Ecto neural progenitor cell (in vitro differentiated cells): Measurements from ENCODE around the gene ZNF580.

ENCODE experiments used
- DNase-seq: peaks from one replicate; pipeline ENCODE4 v3.0.0-alpha.2; 2018; ENCODE audit warnings: low spot score

The ZNF580 gene

DNA sequence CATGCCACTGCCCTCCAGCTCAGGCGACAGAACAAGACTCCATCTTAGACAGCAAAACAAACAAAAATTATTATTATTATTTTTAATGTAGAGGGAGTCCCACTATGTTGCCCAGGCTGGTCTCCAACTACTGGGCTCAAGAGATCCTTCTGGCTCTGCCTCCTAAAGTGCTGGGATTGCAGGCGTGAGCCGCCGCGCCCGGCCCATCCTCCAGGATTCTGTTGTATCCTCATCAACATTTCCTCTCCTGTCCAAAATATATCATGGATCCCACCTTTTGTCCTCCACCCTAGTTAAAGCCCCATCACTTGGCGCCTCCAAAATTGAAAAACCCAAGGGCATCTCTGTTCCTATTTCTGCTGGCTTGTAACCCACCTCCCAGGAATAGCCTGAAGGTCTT lies 17.7 kb upstream of the ZNF580 start:
- DNase-seq = no peak

DNA sequence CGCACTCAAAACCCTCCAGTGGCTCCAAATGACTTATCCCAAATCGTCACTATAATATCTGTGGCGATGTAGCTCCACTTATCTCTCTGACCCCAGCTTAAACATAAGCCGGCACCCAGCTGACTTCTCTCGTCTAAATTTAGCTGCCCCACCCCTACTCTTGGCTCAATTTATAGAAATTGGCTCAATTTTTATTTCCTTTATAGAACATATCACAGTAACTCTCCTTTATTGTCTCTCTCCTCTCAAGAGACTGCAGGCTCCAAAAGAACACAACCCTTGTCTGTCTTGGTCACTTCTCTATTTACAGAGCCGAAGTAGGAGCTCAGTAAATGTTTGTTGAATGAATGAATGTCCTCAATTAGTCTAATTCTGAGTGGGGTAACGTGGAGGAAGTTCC lies 17.2 kb upstream of the ZNF580 start:
- DNase-seq = no peak

DNA sequence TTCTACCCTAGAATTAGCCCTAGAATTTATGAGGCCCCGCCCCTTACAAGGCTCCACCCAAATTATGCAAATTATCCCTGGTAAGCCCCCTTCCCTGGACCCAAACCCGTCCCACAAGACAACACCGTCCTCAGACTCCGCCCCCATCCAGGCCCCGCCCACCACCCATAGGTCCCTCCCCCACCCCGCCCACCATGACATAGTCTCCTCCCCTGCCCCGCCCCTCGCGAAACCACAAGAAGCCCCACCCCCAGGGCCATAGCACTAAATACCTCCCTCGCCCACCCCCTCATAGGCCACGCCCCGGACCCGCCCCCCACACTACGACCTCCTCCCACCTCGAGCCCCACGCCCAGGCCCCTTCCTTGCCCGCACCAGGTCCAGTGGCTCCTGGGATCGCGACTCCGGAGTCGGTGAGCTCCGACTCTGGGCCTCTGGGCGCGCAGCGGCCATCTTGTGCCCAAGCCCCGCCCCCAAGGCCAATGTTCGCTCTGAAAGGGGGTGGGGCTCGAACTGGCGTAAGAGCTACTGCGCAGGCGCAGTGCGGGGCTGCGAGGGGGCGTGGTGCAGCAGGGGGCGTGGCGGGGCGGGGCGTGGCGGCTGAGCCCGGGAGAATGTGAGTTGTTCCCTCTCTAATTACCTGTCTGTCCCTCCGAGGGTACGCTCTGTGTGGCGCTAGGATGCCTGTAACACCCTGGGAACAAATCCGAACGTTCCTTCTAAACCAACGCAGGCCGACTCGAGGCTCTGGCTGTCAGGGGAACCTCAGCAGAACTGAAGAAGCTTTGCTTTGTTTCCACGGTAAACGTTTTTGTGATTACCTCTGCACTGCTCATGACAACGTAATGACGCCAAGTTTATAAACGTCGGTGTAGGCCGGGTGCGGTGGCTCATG lies 16.4 kb upstream of the ZNF580 start, which contains the start of gene ZNF784:
Gene ZNF784, minus strand, starts transcription at position 458 of the 895 bp plus-strand sequence. Its CDS starts 5 bp downstream, at position 453.
- peak; percentile 98 for DNase-seq

DNA sequence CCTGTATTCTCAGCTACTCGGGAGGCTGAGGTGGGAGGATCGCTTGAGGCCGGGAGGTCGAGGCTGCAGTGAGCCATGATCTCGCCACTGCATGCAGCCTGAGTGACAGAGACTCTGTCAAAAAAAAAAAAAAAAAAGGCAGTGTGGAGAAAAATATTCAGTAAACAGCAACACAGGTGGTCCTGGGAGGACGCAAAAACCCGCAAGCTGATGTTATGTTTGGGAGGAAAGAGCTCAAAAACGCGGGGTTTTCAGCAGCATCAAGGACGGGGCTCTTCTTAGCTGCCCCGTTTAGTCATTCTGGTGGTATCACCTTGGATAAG lies 15.8 kb upstream of the ZNF580 start:
- DNase-seq = no peak

DNA sequence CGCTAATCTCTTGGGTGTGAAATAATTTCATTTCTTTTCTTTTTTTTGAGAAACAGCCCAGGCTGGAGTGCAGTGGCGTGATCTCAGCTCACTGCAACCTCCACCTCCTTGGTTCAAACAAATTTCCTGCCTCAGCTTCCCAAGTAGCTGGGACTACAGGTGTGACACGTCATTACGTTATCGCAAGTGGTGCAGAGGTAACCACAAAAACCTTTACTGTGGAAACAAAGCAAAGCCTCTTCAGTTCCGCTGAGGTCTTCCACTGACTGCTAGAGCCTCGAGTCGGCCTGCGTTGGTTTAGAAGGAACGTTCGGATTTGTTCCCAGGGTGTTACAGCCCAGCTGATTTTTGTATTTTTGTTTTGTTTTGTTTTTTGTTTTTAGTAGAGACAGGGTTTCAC lies 14.5 kb upstream of the ZNF580 start:
- DNase-seq = no peak

DNA sequence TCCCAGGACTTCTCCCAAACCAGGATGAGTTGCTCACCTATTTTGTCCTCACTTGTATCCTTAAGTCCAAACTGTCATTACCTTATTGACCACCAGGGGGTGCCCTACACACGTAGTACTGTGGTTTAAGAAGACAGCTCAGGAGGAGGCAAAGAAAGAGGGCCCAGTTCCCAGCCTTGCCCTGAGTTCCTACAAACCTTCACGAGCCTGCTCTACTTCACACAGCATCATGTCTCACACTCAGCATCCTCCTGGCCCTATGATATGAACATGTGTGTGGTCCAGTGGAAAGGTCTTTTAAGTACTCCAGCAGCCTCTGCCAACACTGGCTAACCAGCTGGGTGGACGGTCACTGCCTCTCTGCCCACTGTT lies 8.4 kb upstream of the ZNF580 start:
- peak; percentile 86 for DNase-seq

DNA sequence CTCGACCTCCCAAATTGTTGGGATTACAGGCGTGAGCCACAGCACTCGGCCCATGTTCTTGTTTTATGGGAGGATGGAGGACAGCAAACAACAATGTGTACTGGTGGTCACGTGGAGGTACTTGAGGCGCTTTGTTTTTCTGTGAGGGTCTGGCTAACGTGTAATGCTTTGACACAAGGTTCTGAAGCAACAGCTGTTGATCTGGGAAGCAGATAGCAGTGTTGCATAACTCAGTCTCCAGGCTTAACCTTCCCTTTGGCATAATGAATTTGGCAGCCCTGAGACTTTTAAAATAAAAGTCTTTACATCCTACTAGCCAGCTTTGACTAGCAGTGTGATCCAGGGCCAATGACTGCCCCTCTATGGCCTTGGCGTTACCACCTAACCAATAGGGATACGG lies 6.9 kb upstream of the ZNF580 start:
- DNase-seq = no peak

DNA sequence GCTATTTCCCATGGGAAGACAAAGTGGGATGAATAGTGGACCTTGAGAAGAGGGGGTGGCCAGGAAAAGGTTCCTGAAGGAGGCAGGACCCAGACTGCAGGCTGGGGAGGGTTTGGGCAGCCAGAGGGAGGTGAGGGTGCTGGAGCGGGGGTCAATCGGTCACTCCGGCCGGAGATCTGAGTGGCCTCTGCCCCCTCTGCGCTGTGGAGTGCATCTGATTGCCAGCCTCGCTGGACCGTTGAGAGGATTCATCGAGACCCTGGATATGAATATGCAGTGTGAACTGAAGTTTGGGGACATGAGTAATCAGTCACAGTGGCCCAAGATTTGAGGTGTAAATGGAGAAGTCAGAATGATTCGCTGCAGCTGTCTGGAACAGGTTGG lies 5.5 kb upstream of the ZNF580 start:
- DNase-seq = no peak

DNA sequence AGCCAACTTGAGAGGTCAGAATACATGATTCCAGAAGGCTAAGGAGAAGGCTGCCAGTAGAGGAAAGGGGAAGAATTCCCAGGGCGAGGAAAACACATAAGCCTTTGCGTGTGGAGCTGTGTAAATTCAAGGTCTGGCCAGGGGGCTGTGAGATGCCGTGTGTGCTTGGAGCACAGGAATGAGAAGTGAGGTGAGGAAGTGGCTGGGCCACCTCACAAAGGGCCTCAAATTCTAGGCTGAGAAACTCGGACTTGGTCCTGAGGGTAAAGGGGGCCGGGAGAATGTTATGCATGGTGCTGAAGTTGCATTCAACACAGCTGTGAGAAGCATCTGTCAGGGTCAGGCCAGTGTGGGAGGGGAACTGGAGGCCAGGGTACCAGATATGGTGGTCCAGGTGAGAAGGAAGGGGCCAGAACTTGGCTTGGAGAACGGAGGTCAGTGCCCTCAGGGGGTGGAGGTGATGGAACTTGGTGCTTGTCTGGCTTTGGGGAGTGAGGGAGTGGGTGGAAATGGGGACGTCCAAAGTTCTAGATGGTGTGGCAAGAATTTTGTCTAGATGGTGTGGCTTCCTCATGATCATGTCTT lies 4.9 kb upstream of the ZNF580 start:
- DNase-seq = no peak

DNA sequence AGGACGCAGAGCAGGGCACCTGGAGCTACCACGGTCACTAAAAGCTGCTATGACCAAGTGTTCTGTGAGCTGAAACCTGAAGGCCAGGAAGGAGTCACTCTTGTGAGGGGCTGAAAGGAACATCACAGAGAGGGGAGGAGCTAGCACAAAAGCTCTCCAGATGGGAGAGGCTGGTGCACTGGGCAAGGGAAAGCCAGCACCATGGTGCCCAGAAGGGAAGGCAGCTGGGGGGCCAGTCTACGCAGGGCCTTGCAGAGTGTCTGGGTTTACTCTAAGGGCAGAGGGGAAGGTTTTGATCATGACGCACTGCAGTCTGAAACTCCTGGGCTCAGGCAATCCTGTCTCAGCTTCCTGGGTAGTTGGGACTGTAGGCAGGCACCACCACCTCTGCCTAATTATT lies 4.1 kb upstream of the ZNF580 start:
- DNase-seq = no peak

DNA sequence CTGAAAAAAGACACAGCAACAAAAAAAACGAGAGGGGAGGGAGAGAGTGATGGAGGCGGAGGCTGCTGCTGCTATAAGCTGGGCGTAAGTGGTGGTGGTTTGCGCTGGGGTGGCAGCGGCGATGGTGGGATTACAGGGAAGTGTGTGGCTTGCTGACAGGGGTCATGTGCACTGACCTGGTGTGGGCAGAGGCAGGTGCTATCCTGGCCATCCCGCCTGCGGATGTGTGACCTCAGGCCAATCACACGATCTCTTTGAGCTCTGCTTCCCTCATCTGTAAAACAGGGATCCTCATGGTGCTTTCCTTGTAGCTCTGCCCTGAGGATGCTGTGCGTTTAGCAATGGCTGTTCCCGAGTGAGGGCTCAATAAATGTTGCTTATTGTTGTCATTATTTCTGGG lies 3.3 kb upstream of the ZNF580 start:
- no peak for DNase-seq

DNA sequence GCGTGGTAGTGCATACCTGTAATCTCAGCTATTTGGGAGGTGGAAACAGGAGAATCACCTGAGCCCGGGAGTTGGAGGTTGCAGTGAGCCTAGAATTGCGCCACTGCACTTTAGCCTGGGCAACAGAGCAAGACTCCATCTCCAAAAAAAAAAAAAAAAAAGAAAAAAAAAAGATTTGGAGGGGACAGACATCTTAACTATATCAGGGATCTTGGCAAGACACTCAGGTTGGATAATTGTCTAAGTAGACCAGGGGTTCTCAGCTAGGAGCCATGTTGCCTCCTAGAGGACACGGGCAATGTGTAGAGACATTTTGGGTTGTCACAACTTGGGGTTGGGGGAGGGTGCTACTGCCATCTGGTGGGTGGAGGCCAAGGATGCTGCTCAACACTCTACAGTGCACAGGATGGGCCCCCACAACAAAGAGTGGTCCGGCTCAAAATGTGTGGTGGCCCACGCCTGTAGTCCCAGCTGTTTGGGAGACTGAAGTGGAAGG lies 1.9 kb upstream of the ZNF580 start:
- no peak for DNase-seq

DNA sequence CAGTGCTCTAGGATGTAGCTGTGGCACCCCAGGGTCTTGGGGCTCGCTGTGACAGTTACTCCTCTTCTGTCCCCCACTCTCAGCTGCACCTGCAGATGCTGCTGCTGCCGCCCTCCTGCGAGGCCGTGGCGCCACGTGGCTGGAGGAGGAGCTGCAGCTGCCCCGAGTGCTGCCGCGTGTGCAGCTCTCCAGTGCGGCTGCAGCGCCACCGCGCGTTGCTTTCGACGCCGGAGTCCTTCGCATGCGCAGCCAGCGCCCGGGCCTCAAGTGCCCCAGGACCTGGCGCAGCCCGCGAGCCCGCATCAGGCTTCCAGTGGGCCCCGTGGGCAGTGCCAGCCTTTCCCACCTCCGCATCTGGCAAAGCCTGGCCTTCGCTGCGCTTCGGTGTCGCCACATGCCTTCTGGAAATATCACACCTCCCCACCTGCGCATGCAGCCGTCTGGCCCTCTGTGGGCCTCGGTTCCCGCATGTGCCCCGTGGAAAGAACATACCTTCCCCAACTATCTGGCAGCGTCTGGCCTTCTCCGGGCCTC lies 692 bp upstream of the ZNF580 start:
- DNase-seq = no peak

DNA sequence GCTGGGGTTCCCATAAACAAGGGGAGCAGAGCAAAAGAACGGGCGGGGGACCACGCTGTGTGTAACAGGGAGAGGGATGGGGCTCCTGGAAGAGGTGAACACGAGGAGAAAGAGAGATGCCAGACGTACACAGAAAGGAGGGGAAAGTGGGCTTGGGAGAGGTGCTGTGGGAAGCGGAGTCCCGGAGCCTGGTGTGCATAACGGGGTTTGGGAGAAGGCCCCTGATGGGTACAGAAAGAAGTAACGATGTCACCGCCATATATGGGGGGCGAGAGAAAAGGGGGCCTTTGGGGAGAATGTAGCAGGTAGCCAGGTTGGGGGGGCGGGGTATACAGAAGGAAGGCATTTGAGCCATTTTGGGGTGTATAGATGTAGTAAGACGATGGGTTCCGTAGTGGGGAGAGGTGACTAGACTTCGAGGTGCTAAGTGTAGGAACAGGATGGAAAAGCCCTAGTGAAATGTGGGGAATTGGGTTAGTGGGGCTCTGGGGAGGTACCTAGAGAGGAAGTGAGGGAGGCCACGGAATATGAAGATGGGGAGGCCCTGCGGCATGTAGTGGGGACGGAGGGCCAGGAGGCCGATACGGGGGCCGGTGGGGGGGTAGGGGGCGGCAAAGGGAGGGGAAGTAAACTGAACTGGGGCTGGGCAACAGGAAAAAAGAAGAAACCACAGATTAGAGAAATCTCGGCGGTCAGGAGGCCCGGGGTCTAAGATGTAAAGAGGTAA lies 787 bp downstream of the ZNF580 start:
- DNase-seq = no peak

DNA sequence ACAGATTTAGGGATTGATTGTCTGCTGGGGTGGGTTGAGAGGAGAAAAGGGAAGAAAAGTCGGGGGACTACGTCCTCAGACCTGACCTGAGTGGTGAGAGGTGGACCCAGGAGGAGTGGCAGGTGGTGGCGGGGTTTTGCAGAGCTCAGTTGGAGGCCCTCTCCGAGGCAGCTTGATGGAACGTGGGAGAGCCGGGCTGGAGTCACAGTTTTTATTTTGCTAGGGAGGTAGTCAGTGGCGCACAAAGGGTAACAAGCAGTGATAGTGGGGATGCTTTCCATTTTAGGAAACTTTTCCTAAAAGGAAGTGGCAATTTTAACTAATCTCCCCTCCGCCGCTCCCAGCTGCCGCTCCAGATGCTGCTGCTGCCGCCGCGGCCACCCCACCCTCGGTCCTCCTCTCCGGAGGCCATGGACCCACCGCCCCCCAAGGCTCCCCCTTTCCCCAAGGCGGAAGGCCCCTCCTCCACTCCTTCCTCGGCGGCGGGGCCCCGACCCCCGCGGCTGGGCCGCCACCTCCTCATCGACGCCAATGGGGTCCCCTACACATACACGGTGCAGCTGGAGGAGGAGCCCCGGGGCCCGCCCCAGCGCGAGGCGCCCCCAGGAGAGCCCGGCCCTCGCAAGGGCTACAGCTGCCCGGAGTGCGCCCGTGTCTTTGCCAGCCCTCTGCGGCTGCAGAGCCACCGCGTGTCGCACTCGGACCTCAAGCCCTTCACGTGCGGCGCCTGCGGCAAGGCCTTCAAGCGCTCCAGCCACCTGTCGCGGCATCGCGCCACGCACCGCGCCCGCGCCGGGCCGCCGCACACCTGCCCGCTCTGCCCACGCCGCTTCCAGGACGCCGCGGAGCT lies 1.6 kb downstream of the ZNF580 start:
- no peak for DNase-seq

DNA sequence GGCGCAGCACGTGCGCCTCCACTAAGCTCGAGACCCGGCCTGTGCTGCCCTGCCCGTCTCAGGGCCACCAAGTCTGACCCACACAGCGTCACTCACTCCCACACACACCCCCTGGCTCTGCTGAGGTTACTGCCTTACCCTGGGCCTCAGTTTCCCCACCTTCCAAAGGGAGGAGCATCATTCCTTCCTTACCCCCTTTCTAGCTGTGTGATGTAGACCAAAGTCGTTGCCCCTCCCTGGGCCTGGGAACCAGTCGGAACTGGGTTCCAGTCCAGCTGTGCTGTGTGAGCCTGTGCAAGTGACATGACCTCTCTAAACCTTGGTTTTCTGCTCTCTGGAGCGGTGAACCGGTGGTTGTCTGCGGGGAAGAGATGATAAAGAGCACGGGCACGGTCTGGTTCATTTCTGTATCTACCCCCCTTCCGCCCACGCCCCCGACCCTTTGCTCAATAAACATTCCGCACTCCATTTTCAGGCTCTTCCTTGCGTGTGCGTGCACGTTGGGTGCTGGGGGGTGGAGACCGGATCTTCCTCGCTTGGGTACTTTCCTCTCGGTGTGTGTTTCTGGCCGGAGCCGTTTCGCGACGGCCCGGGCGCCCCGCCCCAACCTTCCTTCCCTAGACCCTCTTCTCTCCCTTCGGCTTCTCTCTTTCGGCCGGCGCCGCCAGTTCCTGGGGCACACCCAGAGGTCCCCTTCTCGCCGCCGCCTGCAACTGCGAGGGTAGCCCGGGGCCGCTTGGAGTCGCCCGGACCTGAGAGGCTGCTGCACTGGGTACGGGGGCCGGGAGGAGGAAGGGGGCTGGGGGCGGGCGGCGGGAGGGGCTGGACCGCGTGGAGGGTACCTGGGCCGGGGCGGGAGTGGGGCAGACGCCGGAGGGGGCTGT lies 2.4 kb downstream of the ZNF580 start, which contains the start of gene ZNF581:
Gene ZNF581, plus strand, starts transcription at position 647 of the 884 bp plus-strand sequence. CDS start 923 bp downstream, outside the sequence.
- DNase-seq = peak; percentile 81

DNA sequence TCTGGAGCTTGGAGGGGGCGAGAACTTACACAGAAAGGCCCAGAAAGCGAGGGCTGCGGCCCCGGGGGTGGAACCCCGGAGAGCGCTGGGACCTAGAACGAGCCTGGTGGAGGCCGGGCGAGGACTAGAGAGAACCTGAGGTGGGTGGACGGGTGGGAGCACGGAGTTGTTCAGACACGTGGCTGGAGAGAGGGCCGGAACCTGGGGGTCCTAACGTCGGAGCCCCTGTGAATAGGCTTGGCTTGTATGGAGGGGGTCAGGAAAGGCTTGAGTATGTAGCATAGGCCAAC lies 3.0 kb downstream of the ZNF580 start:
- no peak for DNase-seq

DNA sequence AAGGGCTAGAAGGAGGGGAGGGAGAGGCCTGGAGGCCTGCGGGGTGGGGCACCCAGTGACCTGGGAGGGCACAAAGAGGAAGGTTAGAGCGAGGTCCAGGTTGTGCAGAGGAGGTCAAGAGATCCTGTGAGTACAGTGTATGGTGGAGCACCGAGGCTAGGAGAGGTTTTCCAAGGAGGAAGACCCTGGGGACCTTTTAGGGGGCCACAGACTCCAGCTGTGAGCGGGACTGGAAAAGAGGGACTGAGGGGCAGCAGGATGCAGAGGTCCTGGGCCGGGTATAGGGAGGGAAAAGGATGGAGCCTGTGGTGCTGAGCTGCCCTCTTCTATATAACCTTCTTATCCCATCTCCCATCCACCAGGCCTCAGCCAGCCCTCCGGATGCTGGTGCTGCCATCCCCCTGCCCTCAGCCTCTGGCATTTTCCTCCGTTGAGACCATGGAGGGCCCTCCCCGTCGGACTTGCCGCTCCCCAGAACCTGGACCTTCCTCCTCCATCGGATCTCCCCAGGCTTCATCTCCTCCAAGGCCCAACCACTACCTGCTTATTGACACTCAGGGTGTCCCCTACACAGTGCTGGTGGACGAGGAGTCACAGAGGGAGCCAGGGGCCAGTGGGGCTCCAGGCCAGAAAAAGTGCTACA lies 3.5 kb downstream of the ZNF580 start:
- DNase-seq = no peak

DNA sequence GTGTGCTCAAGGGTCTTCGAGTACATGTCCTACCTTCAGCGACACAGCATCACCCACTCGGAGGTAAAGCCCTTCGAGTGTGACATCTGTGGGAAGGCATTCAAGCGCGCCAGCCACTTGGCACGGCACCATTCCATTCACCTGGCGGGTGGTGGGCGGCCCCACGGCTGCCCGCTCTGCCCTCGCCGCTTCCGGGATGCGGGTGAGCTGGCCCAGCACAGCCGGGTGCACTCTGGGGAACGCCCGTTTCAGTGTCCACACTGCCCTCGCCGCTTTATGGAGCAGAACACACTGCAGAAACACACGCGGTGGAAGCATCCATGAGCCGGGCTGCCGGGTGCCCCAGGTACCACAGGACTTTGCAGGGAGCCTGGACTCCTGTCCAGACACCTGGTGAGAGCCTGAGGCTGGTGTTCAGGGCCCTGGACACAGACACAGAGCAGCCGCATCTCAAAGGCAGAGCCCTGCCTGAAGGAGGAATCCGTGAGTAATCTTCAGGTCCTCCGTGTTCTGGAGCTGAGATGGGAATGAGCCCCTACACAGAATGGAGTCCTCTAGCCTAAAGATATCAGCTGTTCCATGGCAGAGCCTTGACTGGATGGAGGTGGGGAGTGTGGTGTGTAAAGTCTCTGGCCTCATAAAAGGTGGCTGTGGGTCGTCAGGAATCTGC lies 4.2 kb downstream of the ZNF580 start:
- no peak for DNase-seq

DNA sequence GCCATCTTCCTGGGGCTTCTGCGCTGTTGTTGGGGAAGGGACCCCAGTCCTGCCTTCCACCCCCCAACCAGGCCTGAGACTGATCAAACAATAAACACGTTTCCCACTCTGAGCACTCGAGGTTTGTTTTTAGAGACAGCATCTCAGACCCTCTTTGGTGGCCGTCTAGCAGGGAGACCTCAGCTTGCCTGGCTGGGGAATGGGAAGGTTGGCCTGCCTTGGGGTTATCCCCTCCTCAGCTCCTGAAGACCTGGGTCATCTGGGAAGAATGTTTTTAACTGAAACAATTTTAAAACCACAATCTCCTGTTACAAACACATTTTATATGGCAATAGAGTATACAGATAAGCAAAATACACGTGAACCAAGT lies 4.7 kb downstream of the ZNF580 start:
- no peak for DNase-seq
